Cerebellar nuclear complex (tissue), 1 donor: ENCODE data around the gene FAAP100.
"Not testable (repeated sequence)": the region's sequence is repeated elsewhere in the genome, so short reads cannot be mapped to it uniquely, and the experiment has no call there.

Experiments used
- DNase-seq, 2 experiments: peaks; one replicate each; lab custom pipeline; 2025; lab: John Stamatoyannopoulos, UW

The FAAP100 gene, protein sequence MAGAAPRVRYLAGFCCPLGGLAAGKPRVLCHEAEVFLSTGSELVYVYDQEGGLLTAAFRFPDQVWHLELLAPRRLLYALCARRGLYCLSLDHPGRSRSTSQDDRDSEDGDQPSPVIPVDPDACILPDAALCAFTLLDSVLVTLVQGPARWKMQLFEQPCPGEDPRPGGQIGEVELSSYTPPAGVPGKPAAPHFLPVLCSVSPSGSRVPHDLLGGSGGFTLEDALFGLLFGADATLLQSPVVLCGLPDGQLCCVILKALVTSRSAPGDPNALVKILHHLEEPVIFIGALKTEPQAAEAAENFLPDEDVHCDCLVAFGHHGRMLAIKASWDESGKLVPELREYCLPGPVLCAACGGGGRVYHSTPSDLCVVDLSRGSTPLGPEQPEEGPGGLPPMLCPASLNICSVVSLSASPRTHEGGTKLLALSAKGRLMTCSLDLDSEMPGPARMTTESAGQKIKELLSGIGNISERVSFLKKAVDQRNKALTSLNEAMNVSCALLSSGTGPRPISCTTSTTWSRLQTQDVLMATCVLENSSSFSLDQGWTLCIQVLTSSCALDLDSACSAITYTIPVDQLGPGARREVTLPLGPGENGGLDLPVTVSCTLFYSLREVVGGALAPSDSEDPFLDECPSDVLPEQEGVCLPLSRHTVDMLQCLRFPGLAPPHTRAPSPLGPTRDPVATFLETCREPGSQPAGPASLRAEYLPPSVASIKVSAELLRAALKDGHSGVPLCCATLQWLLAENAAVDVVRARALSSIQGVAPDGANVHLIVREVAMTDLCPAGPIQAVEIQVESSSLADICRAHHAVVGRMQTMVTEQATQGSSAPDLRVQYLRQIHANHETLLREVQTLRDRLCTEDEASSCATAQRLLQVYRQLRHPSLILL

DNA sequence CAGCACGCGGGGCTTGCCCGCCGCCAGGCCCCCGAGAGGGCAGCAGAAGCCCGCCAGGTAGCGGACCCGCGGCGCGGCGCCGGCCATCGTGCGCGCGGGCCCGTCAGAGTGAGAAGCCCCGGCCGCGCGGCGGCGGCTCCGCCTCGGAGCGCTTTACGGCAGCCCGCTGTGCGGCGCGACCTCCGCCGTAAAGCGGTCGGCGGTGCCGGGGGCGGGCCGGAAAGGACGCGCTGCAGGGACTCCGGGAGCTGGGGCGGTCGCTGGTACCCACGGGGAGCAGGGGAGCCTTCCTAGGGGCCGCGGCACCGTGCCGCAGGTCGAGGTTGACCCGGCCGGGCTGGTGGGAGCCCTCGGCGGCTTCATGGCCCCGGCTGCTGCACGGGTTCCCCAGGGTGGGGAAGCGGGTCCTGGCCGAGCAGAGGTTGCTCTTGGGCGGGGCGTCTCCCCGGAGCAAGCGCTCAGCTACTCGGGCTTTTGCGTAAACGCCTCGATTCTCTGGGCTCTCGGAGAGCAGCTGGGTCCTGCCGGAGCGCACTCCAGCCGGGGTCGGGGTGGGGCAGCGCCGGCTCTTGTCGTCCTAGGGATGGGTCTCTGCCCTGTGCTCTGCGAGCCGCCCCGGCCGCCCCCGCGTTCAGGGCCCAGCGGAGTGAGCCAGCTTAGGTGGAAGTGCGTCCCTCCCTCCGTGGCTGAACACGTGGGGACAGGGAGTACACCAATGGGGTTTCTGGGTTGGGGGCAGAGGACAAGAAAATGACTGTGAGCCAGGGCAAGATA lies at the start of gene FAAP100:
Gene FAAP100, minus strand, starts transcription at position 110 of the 774 bp plus-strand sequence. Its CDS starts 23 bp downstream, at position 87.
- no peak for DNase-seq

DNA sequence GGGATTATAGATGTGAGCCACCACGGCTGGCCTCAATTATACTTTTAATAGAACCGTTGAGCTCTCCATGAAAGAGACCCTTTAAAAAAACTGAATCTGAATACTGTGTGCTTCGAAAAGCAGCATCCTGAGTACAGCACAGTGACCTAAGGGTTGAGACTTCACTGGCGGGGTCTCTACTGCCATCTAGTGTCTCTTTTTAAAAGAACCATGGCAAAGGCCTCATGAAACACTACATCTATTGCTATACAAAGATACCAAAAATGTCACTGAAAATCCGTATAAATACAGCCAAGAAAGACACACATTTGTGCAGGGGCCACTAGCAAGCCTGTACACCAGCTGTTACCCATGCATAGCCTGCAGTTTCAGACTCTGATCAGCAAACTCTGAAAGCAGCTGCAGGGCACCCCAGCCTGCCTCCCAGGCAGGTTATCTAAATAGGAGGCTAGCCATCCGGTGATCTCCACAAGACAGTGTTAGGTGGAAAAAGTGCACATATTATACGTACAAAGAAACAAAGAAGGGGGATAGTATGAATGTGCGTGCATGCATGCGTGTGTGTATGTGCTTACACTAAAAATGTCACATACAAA lies 49.5 kb upstream of the FAAP100 start:
- DNase-seq: no peak

DNA sequence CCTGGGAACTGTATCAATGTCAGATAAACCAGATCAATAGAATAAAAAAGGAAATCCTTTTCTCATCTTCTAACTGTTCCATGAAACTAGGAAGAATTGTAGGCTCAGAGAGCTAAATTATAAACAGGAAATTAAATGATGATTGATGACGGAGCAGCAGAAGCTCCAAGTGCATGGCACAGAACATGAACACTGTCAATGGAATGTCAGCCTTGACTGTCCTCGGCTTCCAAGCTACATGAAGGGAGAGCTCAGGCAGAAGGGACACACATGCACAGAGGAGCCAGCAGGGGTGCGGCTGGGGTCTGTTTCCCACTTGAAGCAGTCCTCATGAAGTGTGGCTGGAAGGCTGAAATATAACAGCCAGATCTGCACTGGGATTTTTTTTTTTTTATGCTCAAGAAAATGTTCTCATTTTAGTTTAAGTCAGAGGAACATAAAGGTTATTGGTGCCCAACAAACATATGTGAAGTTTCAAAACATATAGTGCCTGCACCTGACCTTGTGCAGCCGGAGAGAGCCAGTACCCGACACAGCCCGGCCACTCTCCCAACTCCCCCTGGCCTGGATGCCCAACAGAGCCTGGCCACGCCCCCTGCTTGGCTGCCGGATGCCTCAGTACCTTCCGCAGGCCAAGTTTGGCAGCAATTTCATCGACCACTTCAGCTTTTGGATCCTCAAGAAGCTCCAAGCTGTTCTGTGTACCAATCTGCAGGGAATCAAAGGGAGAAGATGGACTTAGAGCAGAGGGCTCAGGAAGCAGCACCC lies 47.8 kb upstream of the FAAP100 start:
- no peak for DNase-seq

DNA sequence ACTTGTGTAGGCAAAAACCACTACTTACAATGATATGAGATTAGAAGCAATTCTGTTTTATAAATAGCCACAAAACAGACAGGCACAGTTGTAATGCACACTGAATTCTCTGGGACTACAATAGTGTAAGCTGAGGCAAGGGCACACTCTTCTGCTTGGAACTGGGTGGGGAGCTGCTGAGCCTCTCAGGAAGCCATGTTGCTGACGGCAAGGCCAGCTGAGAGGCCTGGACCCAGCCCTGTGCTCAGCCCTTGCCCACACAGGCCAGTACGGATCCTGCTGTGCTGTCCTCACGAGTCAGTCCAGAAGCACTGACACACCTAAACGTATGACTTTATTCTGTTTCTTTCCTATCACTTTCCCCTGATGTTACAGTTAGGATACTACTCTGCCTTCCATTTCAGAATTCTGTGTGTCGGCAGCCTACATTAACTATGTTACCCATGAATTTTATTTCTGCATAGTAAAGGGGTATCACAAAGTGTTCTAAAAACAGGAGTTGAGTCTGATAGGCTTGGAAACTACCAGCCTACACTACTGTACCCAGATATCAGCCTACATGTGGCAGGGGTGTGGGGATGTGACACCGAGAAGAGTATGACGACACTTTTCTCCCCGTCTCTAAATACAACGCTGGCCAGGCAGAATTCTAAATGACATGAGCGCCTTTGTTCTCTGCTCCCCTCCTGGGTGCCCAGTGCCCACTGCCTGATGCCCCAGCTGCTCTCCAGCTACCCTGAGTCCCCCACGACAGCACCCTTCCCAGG lies 41.1 kb upstream of the FAAP100 start:
- DNase-seq: no peak

DNA sequence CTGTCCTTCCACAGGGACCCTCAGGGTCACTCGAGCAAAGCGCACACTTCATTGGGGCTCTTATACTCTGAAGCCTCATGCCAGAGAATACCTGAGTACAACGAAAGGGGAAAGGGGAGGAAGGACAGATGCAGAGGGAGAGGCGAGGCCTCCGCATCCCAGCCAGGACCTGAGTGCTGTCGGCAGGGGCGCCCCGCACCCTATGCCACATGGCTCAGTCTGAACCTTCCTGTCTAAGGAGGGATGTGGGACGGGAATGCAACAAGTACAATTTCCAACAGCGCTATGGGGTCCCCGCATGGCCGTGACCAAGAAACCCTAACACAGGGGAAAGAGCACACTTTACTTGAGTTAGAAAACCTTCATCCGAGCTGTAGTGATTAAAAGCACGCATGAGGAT lies 39.8 kb upstream of the FAAP100 start:
- no peak for DNase-seq

DNA sequence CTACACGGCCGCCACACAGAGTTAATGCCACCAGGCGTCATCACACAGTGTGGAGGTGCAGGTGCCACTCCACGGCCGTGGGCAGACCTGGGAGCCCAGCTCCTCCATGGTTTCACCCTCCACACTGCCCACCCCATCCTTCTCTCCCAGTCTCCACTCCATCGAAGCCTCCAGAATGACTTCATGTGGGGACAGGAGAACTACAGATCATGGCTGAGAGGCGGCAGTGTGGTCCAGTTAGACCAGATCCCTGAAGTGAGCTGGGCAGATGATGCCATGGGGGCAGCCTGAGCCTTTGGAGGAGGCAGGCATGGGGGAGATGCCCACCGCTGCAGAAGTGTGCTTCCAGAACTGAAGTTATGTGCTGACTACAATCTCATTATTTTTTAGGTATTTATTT lies 38.0 kb upstream of the FAAP100 start:
- DNase-seq: no peak

DNA sequence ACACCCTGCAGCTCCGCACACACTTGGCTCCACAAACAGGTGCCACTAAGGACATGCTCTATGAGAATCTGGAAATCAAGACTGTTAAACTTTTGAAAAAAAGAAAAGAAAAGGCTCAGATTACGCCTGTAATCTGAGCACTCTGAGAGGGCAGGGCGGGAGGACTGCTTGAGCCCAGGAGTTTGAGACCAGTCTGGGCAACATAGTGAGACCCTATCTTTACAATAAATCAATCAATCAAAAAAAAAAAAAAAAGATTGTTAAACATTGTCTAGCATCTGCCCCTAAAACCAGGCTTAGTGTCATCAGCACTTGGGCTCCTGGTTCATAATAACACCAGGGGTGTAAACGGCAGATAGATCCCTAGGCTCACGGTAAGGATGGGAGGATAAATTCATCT lies 37.5 kb upstream of the FAAP100 start:
- DNase-seq: no peak

DNA sequence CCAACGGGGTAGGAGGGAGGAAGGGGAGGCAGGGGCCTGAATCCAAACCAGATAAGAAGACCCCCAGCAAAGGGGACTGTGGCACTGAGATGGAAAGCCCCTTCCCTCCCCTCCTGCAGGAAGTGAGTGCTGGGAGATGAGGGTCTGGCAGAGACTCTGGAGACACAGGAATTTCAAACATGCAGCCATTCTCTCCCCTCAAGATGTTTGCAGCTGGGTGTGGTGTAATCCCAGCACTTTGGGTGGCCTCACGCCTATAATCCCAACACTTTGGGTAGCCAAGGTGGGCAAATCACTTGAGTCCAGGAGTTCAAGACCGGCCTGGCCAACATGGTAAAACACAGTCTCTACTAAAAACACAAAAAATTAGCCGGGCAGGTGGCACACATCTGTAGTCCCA lies 33.9 kb upstream of the FAAP100 start:
- no peak for DNase-seq

DNA sequence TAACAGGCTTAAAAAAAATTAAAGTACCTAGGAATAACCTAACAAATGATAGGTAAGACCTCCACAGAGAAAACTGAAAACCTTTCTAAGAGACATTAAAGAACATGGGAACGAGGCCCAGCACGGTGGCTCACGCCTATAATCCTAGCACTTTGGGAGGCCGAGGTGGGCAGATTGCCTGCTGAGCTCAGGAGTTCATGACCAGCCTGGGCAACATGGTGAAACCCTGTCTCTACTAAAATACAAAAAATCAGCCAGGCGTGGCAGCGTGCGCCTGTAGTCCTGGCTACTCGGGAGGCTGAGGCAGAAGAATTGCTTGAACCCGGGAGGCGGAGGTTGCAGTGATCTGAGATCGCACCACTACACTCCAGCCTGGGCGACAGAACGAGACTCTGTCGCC lies 32.6 kb upstream of the FAAP100 start:
- DNase-seq: not testable (repeated sequence)

DNA sequence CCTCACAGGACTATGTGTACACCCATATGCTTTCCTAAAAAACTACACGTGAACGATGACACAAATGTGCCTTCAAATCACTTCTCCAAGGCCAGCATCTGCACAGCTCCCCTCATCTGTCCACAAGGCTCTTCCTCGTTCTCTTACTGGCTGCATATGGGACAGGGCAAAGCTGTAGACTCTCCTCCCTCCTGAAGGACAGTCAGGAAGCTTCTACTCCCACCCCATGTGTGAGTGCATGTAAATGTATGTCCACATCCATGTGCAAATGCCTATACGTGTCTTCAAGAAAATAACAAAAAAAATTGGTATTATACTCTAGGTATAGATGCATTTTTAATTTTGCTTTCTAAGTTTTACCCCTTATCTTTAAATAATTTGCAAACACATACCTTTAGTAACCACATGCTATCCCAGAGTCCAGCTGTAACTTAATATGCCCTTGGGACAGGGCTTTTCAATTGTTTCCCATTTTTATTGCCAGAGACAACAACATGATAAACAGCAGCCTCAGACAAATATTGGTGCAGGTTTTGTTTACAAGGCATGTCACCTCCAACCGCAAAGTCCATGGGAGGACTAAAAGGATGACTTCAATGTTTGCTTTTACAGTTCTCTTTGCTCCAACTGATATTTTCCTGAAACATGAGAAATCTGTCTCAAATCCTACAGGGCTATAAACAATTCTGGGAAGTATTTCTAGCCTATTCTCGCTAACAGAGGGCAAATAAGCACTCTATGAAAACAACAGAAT lies 31.6 kb upstream of the FAAP100 start:
- DNase-seq: no peak

DNA sequence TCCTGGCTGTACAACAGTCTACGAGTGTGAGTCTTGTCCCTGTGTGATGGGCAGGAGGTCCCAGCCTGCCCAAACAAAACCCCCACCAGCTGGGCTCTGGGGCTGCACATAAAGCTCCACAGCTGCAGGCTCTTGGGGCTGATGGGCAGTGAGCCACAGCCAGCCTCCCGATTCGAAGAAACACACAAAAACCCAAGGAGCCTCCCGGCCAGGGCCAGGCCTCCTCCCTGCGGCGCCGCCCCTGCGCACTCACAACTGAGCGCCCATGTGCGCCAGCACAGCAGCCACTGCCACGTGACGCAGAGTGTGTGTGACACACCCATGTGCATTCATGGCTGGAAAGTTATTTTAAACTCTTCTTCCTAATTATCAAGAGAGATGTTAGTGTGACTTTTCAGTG lies 30.6 kb upstream of the FAAP100 start:
- DNase-seq: no peak

DNA sequence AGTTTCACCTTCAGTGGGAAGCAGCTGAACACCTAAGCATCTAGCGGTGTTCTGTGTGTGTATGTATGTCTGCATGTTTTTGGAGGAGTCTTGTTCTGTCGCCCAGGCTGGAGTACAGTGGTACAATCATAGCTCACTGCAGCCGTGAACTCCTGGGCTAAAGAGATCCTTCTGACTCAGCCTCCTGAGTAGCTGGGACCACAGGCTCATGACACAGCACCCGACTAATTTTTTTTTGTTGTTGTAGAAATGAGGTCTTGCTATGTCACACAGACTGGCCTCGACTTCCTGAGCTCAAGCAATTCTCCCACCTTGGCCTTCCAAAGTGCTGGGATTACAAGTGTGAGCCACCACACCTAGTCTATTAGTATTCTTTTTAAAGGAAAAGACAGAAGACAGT lies 30.2 kb upstream of the FAAP100 start:
- DNase-seq: no peak

DNA sequence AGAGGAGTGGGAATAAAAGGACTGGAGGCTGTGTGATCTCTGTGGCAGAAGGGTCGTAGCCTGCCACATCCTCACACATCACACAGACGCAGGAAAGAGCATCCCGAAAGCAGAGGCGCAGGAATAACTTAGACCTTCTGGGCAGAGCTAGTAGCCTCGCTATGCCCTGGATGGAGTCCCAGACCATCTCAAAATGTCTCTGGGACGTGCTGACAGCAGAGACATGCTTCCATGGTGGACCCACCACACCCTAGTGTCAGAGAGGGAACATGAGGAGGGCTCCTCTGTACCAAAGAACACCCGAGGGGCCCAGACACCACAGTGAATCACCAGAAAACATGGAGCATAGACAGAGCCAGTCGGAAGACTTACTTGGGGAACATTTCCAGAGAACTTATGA lies 29.6 kb upstream of the FAAP100 start:
- no peak for DNase-seq

DNA sequence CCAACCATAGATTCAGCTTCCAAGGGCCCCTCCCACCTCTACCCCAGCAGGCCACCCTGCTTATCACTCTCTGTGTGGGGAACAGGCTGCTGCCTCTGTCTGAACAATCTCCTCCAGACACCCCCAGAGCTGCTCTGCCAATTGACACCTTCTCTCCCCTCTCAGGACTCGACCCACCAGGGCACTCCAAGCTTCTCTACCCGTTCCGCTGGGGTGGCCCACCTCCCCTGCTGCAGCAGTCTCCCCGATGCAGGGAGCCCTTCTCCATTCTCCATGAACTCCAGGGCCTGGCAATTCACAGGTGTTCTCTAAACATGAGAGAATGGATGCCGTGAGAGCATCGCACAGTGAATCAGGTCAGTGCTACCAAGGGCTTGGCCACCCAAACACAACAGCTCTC lies 28.3 kb upstream of the FAAP100 start:
- DNase-seq: no peak

DNA sequence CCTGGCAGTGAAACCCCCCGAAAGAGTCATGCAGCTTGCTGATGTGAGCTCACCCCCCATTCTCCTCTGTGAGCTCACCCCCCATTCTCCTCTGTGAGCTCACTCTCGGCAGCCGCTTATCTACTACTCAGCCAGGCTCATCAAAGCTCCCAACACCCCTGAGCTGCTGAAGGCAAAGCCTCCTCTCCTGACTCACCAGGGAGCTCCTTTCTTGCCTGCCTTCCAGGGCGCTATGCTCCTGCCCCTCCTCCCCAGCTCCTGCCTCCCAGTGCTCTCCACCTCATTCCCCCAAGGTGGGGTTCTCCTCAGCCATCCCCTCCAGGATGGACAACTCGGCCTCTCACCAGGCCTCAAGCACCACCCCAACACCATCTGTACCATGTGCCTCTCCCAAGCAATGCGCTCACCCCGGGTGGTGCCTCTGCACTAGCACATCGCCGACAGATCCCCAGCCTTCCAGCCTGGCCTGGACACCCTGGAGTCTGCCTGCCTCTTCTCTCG lies 27.7 kb upstream of the FAAP100 start:
- DNase-seq: no peak

DNA sequence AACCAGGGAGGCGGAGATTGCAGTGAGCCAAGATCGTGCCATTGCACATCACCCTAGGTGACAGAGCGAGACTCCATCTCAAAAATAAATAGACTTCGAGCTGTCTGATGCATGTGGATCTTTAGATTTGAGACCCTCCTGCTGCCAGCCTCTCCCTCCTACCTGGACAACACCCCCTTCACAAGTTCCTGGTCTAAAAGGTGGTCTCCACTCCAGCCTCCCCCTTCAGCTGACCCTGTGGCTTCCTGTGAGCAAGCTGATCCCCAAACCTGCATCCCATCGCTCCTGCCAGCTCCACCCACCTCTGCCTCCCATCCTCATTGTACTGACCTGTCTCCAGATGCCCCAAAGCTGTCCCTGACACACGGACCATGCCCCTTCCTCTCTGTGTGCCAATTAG lies 27.1 kb upstream of the FAAP100 start:
- no peak for DNase-seq

DNA sequence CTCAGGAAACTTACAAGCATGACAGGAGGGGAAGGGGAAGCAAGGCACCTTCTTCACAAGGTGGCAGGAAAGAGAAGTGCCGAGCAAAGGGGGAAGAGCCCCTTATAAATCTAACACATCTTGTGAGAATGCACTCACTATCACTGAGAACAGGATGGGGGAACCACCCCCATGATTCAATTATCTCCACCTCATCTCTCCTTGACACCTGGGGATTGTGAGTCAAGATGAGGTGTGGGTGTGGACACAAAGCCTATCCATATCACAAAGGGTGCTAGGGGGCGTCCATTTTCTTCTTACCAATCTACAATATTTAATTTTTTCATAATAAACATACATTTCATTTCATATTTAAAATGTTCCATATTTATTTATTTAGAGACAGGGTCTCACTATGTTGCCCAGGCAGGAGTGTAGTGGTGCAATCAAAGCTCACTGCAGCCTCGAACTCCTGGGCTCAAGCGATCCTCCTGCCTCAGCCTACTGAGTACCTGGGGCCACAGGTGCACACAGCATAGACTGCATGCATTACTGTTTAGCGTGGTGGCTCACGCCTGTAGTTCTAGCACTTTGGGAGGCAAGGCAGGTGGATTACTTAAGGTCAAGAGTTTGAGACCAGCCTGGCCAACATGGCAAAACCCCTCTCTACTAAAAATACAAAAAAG lies 26.5 kb upstream of the FAAP100 start:
- DNase-seq: no peak

DNA sequence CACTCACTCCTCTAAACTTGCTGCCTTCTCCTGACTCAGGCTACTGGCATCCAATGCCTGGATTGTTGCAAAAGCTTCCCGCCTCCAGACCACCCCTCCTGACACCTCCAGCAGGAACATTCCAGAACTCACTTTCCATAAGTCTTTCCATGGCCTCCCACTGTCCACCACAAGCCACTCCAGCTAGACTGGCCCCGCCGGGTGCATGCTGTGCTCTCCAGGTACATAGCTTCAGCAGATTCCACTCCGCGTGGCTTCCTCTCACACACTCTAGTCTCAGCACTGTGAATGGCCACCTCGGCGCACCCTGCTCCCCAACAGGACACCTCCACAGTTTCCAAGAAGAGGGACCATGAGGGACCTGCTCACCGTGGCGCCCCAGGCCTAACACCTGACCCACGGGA lies 25.9 kb upstream of the FAAP100 start:
- no peak for DNase-seq
